Measurements from ENCODE around the gene NDRG2.
"Not testable (repeated sequence)": the region's sequence is repeated elsewhere in the genome, so short reads cannot be mapped to it uniquely, and the experiment has no call there.

The NDRG2 gene

GRCh38 chr14:21003788-21004346 is 21.0 kb downstream of the NDRG2 start:
- DNase-seq = no peak

GRCh38 chr14:21001218-21001617 is 23.6 kb downstream of the NDRG2 start:
- no peak for DNase-seq

- DNase-seq = no peak
These were observed 25.3 kb downstream of the NDRG2 start for GRCh38 chr14:20999591-20999990.

DNA sequence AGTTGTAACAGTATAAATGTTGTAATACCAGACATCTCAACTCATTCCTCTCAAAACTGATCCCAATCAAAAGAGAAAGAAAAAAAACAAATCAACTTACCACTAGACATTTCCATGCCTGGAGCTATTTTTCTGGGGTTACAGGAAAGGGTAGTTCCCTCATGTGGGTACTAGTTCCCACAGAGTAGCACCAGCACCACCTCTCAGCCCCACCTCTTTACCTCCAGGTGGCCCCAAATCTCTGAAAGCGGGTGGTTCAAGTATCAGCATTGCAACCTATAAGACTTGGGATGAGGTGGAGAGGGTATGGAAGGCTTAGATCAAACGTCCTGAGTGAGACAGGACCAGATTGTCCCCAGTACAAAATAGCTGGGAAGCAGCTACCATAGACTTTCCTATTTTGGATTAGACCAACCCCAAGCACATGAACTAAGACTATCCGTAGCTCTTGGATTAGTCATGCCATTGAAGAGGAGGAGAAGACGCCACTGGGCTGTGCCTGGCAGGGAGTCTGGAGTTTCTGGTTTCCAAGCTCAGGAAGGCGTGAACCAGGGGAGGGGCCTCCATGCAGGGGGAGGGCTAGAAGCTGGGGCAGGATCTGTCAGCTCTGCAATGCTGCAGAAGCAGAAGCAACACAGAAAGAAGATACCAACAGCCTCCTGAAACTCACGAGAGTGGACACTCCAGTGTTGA is 26.0 kb downstream of the NDRG2 start, which contains the start of gene SLC39A2:
Gene SLC39A2 (plus strand): TSS at position 620 of the 693 bp plus-strand sequence. CDS start 154 bp downstream, outside the sequence.
- DNase-seq = no peak

- DNase-seq = no peak
These were observed 26.7 kb downstream of the NDRG2 start for GRCh38 chr14:20998139-20998538.

DNA sequence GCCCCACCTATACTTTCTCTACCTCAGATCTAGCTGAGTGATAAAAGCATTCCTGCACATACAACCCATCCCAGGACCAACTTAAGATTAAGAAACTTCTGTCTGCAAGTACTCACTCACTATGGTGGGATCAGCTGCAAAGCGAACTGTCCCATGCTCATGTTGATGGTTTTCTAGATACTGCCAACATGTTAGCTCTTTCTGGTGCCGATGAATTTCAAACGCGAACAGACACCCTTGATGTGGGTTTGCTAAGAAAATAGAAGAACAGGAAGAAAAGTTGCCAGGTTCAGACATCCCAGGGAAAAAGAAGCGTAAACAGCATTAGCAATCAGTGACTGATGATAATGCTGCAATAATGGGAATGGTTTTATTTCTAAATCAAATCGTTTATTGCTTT is 27.3 kb downstream of the NDRG2 start:
- DNase-seq = no peak

DNA sequence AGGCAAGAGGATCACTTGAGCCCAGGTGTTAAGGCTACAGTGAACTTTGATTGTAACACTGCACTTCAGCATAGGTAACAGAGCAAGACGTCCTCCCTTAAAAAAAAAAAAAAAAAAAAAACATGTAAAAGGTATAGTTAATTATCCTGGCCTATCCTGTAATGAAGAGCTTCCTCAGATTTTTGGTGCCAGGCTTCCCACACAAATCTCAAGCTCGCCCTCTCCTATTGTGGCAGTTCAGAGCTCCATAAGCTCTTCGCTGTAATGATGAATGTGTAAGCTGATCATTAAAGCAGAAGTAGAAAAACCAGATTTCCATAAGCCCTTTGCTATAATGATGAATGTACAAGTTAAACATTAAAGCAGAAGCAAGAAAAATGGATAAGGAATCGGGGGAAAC is 27.7 kb downstream of the NDRG2 start:
- no peak for DNase-seq

- DNase-seq = no peak
These were observed 28.3 kb downstream of the NDRG2 start for GRCh38 chr14:20996521-20996920.

- no peak for DNase-seq
These were observed 34.9 kb downstream of the NDRG2 start, which contains the start of gene METTL17 for GRCh38 chr14:20989787-20990600. TSS of gene METTL17 (plus strand) at chr14:20989980. CDS start at chr14:20990003, 23 bp downstream.

- no peak for DNase-seq
These were observed 35.4 kb downstream of the NDRG2 start for GRCh38 chr14:20989471-20989786.

DNA sequence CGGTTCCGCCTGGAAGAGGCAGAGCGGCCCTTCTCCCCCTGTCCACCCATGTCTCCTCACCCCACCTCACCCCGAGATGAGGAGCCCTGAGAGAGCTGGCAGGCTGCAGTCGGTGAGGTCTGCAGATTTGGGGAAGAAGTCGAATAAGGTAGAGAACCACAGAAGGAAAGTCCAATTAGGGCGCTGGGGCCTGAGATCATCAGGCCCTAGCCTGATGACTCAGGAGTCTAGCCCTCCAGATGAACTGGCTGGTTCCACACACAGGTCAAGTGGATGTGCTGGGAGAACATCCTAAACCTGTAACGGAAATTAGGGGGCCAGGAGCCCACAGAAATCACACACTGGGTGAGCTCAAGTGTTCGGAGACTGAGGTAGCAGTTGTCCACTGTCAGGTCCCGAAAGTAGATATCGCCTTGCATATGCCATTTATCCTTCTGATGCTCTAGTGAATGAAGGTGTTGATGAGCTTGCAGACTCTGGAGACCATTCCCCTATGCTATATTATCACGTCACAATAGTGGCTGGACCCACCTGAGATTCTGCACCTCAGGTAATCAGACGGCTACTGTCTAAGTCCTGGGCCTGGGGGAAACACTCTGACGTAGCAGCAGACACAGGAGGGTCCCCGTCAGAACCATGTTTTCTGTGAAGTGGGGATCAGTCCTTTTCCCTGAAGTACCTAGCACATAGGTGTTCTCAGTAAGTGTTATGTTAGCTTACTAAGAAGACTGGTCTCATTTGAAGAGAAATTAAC is 36.0 kb downstream of the NDRG2 start:
- no peak for DNase-seq

DNA sequence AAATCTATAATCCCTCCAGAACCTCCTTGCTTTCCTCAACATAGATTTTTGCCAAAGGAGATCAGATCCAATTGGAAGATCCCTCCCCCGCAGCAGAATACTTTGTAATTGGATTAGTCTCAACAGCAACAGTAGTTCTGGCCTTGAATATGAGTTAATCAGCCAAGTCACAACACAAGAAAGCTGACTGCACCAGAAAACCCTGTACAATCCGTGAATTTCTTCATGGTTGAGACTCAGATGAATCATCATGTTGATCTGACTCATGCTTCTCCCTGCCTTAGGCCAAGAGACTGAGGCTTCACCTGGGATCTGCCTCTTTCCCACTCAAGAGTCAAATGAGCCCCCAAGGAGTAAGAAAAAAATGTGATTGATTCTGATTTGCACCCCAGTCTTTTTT is 38.0 kb downstream of the NDRG2 start:
- no peak for DNase-seq

DNA sequence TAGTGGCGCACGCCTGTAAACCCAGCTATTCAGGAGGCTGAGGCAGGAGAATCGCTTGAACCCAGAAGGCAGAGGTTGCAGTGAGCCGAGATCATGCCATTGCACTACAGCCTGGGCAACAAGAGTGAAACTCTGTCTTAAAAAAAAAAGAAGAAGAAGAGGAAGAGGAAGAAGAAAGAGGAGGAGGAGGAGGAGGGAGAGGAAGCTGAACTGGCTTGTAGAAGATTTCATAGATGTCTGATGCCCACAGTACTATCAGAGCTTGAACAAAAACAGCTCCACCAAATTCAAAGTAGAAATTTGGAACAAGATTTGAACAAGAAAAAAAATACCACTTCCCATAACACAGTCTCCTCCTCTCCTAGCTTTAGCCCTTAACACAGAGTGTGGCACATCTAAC is 39.2 kb downstream of the NDRG2 start:
- DNase-seq = not testable (repeated sequence)

GRCh38 chr14:20982646-20983369 is 42.1 kb downstream of the NDRG2 start:
- DNase-seq = no peak

DNA sequence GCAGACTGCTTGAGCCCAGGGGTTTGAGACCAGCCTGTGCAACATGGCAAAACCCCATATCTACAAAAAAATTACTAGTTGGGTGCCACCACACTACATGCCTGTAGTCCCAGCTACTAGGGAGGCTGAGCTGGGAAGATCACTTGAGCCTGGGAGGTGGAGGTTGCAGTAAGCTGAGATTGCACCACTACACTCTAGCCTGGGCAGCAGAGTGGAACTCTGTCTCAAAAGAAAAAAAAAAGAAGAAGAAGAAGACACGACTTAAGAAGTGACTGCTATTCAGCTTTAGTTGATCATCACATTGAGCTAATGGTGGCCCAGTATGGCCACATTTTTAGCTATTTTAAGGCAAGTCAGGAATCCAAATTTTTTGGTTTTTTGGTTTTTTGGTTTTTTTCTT is 44.0 kb downstream of the NDRG2 start:
- DNase-seq = no peak

GRCh38 chr14:20978687-20979086 is 46.2 kb downstream of the NDRG2 start:
- no peak for DNase-seq

DNA sequence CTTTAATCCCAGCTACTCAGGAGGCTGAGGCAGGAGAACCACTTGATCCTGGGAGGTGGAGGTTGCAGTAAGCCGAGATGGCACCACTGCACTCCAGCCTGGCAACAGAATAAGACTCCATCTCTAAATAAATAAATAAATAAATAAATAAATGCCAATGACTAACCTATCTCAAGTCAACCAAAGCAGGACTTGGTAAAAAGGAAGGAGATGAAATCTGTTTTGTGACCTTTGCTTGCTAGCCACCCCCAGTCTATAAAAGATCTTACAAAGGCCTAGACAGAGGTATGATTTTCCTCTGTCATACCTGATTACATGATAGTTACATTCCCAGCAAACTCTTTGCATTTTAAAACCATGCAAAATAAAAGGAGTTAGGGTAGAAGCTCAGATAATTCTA is 48.6 kb downstream of the NDRG2 start:
- no peak for DNase-seq

DNA sequence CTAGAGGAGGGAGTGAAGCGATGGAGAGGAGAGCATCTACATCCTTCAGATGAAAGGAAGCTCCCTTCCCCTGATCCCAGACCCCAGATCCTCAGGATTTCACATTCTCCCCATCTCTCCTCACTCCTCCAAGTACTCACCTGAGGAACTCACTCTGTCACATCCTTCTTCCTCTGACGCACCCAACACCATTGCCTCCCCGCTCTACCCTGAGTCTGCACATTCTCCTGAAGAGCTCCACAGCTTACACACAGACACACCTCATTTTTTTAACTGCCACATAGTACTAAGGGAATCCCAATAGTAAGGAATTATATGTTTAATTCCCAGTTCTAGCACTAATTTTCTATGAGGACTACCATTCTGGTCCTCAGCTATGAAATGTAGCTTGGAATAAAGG is 51.4 kb downstream of the NDRG2 start:
- no peak for DNase-seq

DNA sequence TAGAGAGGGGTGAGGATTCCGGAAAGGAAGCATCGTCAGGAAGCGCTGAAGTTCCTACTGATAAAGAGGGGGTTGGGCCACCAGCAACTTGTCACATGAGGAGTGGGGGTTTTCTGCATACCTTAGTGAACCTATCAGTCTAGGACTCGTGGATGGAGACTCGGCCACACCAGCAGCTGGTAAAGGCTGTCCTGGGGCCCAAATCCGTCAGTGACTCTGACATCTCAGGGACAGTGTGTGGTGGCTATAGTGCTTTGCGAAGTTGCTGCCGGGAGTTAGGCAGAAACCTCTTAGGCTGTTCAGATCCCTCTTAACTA is 53.2 kb downstream of the NDRG2 start:
- no peak for DNase-seq

DNA sequence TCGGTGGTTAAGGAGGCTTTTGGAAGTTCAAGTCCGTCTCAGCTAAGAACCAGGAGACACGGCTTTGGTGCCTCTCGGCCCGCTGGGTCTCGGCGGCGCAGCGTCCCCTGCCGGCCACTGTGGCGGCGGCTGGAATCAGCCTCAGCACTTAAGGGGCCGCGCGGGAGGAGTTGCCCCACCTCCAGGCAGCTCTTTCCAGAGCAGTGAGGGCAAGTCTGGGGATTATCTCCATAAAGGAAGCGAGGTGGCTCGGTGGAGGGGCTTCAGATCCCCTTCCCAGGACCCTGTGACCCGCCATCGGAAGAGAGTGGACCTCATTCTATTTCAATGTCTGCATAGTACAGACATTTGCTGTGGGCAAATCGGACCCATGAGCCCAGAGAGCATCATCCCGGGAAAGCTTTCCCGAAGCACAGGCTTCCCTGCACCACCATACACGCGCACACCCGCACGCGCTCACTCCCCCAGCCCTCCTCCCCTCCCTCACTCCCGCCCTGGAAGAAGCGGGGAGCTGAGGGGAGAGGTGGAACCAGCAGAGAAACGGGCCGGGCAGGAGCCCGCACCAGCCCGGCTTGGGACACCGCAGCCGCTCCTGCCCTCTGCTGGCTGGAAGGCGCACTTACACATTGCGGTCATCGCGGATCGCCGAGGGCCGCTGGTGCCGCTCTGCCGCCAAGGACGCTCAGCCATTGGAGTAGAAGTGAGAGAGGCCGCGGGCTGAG is 53.7 kb downstream of the NDRG2 start:
- peak; percentile 25 for DNase-seq

DNA sequence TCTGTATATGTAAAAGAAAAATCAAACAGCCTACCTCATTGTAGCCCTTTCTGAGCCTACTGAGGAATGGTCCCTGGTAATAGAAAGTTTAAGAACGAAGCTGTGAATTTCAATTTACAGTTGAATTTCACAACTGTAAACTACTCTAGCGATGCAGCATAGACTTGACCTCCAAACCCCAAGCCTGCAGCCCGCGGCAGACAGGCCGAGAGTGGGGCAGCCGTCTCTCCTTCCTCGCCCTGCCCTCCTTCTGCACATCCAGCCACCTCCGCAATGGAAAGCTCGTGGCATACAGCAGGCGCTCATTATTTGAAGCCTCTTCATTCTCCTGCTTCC is 54.2 kb downstream of the NDRG2 start:
- DNase-seq = no peak

DNA sequence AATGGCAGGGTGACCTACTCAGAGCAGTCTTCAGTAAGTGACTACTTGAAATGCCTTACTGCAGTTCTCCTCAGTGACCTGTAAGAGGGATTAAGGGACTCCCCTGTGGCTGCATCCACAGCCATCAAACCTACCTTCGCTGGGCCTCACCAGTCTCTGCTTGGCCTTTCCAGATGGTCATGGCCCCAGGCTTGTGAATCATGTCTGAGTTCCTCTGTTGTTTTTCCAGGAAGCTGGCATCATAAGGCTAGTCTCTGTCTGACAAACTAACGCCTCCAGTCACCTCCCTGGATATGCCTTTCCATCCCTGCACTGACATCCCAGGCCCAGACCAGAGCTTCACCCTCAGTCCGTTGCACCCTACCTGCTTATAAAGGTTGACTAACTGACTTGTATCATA is 55.5 kb downstream of the NDRG2 start:
- no peak for DNase-seq

Measured in cortex of kidney (tissue), 1 donor.